ENCODE data around the gene CD6.
"Not testable (repeated sequence)": the region's sequence is repeated elsewhere in the genome, so short reads cannot be mapped to it uniquely, and the experiment has no call there.

- TF ChIP-seq CTCF, POLR2A, EP300 (IDR thresholded peaks at IDR 0.05): not testable (repeated sequence)
These were observed 93.8 kb downstream of the CD6 start for GRCh38 chr11:61065236-61065635.

Measured in ovary (tissue), 3 donors.